ENCODE results near the gene PPRC1. TPM values are rescaled to one million over a fixed set of nuclear protein-coding genes. Genes with fewer than 3 reads are reported as not detected.

Gene PPRC1
- total RNA-seq, 1 donor from 2014 or later: 18.8 TPM

GRCh38 chr10:102141583-102142107 is 8.8 kb downstream of the PPRC1 start:
- DNase-seq (ENCODE audit: low read depth): no peak

GRCh38 chr10:102146971-102147428 is 14.2 kb downstream of the PPRC1 start:
- no peak for DNase-seq (ENCODE audit: low read depth)

DNA sequence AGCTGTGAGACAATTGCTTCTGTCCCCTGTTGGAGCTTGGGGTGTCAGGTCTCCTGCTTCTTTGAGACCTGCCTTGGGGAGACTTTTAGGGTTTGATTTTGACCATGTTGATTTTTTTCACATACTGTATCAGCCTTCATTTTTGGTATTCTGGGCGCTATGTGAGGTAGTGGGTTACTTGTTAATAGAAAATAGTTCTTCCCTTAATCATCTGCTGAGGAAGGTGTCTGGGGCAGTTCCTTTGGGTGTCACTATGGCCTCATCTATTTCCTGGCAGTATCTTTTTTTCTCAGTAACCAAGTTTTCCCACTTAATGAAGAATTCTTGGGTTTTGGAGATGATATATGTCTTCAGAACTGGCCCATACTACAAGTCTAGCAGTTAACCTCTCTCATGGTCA is 14.7 kb downstream of the PPRC1 start:
- no peak for DNase-seq (ENCODE audit: low read depth)

GRCh38 chr10:102148275-102148674 is 15.4 kb downstream of the PPRC1 start:
- DNase-seq (ENCODE audit: low read depth): no peak

GRCh38 chr10:102150970-102151773 is 18.3 kb downstream of the PPRC1 start:
- DNase-seq (ENCODE audit: low read depth): no peak

DNA sequence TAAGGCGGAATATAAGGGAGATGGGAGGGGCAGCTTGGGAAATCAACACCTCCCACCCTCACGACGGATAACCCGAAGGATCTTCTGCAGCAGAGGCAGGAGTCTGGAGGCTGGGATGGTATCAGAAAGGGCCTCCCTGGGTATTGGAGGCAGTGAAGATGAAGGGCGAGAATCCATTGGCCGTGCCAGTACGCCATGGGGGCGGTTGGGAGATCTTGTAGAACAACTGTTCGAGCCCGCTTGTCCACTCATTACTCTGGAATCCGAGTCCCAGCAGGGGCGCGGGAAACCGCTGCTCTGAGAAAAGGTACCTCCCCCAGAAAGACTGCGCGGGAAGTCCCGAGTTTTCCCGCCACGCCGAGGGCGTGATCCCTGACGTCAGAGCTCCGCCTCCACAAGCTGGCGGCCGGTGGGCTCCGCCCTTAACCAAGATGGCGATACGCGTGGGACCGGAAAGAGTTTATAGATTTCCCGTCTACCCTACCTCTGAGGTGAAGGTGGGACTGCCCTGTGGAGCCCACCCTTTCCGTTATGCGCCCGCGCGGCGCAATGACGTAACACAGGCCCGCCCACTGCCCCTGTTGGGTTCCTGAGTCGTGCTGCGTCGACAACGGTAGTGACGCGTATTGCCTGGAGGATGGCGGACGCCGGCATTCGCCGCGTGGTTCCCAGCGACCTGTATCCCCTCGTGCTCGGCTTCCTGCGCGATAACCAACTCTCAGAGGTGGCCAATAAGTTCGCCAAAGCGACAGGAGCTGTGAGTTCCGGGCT is 19.1 kb downstream of the PPRC1 start, which contains the start of gene NOLC1:
Gene NOLC1, plus strand, starts transcription at position 616 of the 771 bp plus-strand sequence. Its CDS starts 22 bp downstream, at position 638.
- peak; percentile 99 for DNase-seq (ENCODE audit: low read depth)

DNA sequence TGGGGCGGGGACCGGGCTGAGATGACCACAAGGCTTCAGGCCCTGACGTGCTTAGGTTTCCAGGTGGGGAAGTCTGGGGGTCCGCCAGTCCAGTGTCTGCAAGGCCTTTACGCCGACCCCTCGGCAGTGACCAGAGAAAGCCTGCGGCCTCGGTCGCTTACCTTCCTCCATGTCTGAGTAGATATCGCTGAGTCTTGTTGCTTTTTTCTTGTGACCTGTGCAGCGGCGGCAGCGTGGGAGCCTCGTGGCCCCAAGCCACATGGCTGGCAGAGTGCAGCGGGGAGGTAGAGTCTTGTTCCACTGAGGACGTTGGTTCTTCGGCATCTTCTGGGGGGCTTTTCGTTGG is 19.7 kb downstream of the PPRC1 start:
- no peak for DNase-seq (ENCODE audit: low read depth)

- DNase-seq (ENCODE audit: low read depth): no peak
These were observed 20.3 kb downstream of the PPRC1 start for GRCh38 chr10:102153093-102153620.

DNA sequence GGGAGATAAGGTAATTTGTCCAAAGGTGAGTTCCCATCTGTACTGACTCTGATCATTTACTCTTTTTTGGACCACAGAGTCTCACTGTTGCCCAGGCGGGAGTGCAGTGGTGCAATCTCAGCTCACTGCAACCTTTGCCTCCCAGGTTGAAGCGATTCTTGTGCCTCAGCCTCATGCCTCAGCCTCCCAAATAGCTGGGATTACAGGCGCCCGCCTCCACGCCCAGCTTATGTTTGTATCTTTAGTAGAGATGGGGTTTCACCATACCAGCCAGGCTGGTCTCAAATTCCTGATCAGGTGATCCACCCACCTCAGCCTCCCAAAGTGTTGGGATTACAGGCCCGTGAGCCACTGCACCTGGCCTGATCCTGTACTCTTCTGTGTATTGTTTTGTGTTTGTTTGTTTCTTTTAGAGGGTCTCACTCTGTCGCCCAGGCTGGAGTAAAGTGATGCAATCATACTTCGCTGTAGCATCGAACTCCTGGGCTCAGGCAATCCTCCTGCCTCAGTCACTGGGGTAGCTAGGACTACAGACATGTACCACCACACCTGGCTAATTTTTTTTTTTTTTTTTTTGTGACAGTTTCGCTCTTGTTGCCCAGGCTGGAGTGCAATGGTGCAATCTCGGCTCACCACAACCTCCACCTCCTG is 21.8 kb downstream of the PPRC1 start:
- DNase-seq (ENCODE audit: low read depth): no peak

DNA sequence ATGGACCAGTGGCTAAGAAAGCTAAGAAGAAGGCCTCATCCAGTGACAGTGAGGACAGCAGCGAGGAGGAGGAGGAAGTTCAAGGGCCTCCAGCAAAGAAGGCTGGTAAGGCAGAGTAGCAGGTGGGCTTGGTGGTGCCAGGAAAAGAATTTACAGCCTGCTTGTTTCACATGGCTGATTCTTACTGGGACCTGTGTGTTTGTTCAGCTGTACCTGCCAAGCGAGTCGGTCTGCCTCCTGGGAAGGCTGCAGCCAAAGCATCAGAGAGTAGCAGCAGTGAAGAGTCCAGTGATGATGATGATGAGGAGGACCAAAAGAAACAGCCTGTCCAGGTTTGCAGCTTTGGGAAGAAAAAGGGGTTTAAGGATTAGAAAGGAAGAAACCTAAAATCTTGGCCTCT is 24.4 kb downstream of the PPRC1 start:
- no peak for DNase-seq (ENCODE audit: low read depth)

DNA sequence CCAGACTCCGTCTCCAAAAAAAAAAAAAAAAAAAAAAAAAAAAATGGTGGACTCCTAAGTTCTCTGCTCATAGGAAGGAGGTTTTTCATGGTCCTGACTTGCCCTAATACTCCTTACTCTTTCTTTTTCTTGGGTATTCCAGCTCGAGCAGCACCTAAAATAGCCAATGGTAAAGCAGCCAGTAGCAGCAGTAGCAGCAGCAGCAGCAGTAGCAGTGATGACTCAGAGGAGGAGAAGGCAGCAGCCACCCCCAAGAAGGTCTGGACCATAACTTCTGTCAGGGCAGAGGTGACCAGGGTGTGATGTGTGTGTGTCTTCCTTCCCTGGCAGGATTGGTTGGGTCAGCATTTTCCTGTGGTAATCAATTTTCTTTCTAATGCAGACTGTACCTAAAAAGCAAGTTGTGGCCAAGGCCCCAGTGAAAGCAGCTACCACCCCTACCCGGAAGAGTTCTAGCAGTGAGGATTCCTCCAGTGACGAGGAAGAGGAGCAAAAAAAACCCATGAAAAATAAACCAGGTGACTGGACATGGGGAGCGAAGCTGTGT is 26.3 kb downstream of the PPRC1 start:
- peak; percentile 9 for DNase-seq (ENCODE audit: low read depth)

GRCh38 chr10:102159831-102160230 is 27.0 kb downstream of the PPRC1 start:
- no peak for DNase-seq (ENCODE audit: low read depth)

DNA sequence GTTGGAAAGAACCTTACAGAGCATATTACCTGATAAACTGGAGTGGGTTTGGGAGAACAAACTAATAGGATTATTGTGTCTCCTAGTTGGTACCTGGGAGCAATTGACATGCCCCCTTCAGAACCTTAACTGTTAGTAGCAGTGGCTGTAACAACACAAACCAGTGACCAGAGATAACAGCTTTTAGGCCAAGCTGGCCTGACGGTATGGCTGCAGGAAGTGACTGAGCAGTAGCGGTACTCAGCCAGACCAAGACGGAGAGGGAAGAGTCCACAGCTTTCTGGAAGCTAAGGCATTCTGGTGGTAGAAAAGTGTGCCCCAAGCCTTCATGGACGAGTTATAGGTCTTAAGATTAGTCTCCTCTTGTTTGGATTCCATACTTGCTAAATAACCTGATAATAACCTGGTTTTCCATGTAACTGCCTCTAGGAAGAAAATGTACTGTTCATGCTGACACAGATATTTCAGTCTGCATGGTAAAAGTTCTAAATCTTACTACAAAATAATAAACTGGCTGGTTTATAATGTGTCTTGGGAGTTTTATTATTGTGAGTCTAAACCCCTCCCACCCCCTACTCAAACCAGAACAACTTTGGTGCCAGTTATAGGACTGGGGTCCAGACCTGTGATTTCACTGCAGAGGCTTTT is 30.6 kb downstream of the PPRC1 start:
- DNase-seq (ENCODE audit: low read depth): no peak

DNA sequence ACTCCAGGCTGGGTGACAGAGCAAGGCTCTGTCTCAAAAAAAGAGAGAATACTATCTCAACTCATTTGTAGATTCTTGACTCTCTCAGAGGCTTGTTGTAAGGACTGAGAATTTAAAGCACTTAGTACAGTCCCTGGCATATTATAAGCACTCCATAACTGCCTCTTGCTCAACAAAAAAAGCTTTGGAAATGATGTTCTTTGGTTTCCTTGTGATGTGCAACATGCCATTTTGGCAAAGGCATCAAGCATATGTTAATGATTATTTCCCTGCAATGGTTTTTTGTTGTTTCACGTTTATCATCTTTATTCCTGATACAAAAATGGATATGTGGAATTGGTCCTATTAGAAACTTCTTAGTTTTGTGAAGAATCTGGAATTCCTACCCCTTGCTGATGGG is 35.0 kb downstream of the PPRC1 start:
- DNase-seq (ENCODE audit: low read depth): no peak

DNA sequence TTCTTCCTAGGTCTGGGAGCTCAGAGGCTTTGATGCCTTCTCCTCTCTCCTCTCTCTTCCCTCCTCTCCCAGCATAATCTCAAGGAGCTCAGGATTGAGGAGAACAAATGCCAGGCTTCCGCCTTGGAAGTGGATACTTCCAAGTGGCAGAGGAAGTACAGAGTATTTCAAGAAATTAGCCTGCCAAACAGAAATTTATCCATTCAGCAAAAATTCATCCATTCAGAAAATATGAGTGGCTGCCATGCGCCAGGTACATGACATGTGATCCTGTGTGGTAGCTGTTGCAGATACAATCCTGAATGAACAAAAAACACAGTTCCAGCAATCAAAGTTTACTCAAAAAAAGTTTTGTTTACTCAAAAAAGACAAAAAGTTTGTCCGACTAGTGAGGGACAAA is 37.8 kb downstream of the PPRC1 start:
- DNase-seq (ENCODE audit: low read depth): no peak

DNA sequence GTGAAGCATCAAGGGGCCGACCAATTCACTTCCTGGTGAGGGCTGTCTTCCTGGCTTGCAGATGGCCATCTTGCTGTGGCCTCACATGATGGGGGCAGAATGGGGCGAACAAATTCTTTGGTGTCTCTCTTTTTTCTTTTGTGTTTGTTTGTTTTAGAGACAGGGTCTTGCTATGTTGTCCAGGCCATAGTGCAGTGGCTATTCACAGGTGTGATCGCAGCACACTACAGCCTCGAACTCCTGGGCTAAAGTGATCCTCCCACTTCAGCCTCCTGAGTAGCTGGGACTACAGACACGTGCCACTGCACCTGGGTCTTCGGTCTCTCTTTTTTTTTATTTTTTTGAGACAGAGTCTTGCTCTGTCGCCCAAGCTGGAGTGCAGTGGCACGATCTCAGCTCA is 39.4 kb downstream of the PPRC1 start:
- DNase-seq (ENCODE audit: low read depth): no peak

- peak; percentile 57 for DNase-seq (ENCODE audit: low read depth)
These were observed 42.6 kb downstream of the PPRC1 start for GRCh38 chr10:102175415-102175814.

- no peak for DNase-seq (ENCODE audit: low read depth)
These were observed 51.8 kb downstream of the PPRC1 start for GRCh38 chr10:102184606-102185005.

GRCh38 chr10:102185272-102185671 is 52.4 kb downstream of the PPRC1 start:
- DNase-seq (ENCODE audit: low read depth): no peak

DNA sequence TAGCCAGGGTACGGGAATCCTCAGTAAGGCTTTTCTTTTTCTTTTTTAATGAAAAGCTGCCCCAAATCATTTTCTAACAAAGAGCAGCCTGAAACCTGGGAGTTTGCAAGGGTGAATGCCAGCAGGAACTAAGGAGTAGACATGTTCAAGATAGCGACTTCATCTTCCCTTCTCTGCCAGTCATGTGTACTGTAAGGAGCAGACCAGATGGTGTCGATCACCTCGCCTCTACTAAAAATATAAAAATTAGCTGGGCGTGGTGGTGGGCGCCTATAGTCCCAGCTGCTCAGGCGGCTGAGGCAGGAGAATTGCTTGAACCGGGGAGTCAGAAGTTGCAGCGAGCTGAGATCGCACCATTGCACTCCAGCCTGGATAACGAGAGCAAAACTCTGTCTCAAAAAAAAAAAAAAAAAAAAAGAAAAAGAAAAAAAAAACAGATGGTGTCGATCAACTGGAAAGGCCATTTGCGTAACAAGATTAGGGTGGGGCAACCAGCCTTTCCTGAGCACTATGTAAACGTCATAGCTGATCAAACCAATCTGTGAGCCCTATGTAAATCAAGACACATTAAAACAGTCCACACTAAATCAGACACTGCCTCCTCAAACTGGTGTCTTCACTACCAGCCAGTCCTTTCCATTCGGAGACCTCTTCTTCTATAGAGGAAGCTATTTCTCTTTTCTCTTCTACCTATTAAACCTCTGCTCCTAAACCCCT is 53.1 kb downstream of the PPRC1 start:
- no peak for DNase-seq (ENCODE audit: low read depth)
